ENCODE measurements around the gene LAMA3.

DNA sequence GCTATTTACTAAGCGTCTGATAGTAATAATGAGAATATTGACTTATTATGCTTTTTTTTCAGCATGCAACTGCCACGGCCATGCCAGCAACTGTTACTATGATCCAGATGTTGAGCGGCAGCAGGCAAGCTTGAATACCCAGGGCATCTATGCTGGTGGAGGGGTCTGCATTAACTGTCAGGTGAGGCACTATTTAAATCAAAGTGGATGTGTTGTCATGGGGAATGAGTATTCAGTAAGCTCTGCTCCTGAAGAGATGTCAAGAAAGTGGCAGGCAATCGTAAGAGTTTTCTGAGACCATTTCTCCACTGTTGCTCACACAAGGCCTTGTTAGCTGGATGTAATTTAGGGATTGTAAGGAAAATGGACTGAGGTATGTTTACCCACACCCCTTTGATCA, 74.1 kb downstream of the LAMA3 start:
- TF ChIP-seq, protein P1, sequence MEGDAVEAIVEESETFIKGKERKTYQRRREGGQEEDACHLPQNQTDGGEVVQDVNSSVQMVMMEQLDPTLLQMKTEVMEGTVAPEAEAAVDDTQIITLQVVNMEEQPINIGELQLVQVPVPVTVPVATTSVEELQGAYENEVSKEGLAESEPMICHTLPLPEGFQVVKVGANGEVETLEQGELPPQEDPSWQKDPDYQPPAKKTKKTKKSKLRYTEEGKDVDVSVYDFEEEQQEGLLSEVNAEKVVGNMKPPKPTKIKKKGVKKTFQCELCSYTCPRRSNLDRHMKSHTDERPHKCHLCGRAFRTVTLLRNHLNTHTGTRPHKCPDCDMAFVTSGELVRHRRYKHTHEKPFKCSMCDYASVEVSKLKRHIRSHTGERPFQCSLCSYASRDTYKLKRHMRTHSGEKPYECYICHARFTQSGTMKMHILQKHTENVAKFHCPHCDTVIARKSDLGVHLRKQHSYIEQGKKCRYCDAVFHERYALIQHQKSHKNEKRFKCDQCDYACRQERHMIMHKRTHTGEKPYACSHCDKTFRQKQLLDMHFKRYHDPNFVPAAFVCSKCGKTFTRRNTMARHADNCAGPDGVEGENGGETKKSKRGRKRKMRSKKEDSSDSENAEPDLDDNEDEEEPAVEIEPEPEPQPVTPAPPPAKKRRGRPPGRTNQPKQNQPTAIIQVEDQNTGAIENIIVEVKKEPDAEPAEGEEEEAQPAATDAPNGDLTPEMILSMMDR (IDR thresholded peaks at IDR 0.05) = no peak
- no peak for TF ChIP-seq POLR2A (IDR thresholded peaks at IDR 0.05)

Data from adrenal gland (tissue), 5 donors.